Lung microvascular endothelial cell (primary cell): Measurements from ENCODE around the gene SPN. TPM values are rescaled to one million over a fixed set of nuclear protein-coding genes. Genes with fewer than 3 reads are reported as not detected.
"Not testable (repeated sequence)": the region's sequence is repeated elsewhere in the genome, so short reads cannot be mapped to it uniquely, and the experiment has no call there.

Experiments used
- DNase-seq, 2 donors: peaks; one replicate each; pipeline versions ENCODE4 v3.0.0 to v3.0.0-alpha.2; 2010; ENCODE audit warnings: low read depth in 2 of 2
- total RNA-seq: library from RNA; depleted of rRNA; stranded (reverse); fragments of >200 nt; gene quantifications from 2 replicates; pipeline ENCODE4 v1.2.1, GENCODE V29; 2014

SPN gene
- total RNA-seq, 1 donor from 2014 or later = not detected

DNA sequence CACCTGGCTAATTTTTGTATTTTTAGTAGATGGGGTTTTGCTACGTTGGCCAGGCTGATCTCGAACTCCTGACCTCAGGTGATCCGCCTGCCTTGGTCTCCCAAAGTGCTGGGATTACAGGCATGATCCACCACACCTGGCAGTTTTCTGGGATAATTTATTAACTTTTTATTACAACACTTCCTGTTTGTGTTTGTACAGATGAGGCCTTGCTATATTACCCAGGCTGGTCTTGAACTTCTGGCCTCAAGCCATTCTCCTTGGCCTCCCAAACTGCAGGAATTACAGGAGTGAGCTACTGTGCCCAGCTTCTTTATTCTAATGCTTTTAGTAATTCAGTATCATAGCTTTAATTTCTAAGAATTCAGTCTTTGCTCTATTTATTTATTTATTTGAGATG, 16.1 kb upstream of the SPN start:
- DNase-seq = no peak

- no peak for DNase-seq
These were observed 13.2 kb upstream of the SPN start for GRCh38 chr16:29649588-29650494.

GRCh38 chr16:29650771-29651170, 12.3 kb upstream of the SPN start:
- DNase-seq = no peak

- no peak for DNase-seq
These were observed 11.2 kb upstream of the SPN start for GRCh38 chr16:29651774-29652349.

DNA sequence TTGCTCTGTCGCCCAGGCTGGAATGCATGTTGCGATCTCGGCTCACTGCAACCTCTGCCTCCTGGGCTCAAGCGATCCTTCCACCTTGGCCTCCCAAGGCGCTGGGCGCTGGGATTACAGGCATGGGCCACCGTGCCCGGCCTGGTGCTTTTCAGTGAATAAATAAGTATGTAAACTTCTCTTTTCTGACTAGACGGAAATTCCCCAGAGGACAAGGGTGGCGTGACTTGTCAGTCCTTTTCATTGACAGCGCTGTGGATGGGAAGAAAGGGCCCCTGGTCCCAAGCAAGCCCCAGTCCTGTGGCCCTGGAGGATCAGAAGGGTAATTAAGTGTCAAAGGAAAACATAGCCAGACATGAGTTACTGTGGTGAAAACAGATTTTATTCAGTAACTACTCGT, 9.6 kb upstream of the SPN start:
- DNase-seq = no peak

DNA sequence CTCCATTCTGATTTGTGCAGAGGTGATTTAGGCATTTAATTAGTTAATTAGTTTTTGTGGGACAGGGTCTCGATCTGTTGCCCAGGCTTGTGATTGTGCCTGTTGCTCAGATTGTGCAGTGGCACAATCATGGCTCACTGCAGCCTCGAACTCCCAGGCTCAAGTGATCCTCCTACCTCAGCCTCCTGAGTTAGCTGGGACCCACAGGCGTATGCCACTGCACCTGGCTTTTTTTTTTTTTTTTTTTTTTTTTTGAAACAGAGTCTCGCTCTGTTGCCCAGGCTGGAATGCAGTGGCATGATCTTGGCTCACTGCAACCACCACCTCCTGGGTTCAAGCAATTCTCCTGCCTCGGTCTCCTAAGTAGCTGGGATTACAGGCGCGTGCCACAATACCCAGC, 9.2 kb upstream of the SPN start:
- not testable (repeated sequence) for DNase-seq

- DNase-seq = no peak
These were observed 6.1 kb upstream of the SPN start for GRCh38 chr16:29656688-29657523.

DNA sequence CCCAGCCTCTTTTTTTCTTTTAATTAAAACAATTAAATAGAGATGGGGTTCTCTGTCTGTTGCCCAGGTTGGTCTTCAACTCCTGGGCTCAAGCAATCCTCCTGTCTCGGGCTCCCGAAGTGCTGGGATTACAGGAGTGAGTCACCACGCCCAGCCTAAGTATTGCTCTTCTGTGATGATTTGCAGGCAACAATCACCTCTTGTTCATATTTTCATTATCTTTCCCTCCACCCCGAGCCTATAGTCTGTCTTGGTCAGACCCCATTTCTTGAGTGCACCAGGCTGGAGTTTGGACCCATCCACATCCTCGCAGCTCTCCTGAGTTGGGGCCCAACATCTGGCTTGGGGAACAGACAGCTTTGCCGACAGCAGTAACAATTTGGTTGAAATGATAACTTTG, 4.3 kb upstream of the SPN start:
- no peak for DNase-seq

GRCh38 chr16:29662000-29662728, 883 bp upstream of the SPN start:
- no peak for DNase-seq

- DNase-seq = no peak
These were observed 375 bp upstream of the SPN start for GRCh38 chr16:29662729-29663015.

GRCh38 chr16:29663807-29664090, 702 bp downstream of the SPN start:
- DNase-seq = no peak

DNA sequence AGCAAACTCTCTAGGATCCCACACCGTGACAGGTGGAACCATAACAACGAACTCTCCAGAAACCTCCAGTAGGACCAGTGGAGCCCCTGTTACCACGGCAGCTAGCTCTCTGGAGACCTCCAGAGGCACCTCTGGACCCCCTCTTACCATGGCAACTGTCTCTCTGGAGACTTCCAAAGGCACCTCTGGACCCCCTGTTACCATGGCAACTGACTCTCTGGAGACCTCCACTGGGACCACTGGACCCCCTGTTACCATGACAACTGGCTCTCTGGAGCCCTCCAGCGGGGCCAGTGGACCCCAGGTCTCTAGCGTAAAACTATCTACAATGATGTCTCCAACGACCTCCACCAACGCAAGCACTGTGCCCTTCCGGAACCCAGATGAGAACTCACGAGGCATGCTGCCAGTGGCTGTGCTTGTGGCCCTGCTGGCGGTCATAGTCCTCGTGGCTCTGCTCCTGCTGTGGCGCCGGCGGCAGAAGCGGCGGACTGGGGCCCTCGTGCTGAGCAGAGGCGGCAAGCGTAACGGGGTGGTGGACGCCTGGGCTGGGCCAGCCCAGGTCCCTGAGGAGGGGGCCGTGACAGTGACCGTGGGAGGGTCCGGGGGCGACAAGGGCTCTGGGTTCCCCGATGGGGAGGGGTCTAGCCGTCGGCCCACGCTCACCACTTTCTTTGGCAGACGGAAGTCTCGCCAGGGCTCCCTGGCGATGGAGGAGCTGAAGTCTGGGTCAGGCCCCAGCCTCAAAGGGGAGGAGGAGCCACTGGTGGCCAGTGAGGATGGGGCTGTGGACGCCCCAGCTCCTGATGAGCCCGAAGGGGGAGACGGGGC, 1.3 kb downstream of the SPN start:
- no peak for DNase-seq

DNA sequence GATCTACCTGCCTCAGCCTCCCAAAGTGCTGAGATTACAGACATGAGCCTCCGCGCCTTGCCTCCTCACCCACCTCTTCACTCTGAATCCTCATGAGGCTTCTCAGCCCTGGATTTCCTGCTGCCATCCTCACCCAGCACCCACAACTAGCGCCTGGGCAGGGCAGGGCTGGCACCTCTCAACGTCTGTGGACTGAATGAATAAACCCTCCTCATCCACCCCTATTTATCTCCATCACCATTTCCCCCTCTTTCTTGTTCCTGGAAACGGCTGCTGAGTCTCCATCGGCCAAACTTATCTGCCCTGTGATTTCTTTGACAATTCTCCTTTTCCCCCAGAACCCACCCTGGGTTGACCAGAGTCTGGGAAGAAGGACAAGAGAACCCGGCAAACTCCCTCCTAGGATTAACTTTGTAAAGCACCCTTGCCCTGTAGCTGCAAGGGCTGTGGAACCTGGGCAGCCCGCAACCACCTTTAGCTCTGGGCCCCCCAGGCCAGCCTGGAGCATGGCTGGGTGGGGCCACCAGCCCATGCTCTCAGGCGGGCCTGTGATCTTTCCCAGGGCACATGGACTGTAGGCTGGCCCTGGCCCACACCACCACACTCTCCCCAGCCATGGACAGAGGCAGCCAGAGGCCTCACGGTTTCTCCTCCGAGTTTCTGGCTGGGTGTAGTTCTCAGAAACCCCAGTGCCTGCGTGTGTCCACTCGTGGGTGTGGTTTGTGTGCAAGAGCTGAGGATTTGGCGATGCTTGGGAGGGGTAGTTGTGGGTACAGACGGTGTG, 2.4 kb downstream of the SPN start:
- no peak for DNase-seq

DNA sequence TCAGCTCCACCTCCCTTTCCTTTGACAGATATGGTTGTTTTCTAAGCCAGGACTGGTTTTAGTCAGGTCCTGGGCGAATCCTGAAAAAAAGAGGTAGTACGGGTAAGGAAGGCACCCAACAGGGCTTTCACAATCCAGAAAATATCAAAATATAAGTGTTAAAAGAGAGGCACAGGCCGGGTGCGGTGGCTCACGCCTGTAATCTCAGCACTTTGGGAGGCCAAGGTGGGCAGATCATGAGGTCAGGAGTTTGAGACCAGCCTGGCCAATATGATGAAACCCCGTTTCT, 4.2 kb downstream of the SPN start:
- DNase-seq = not testable (repeated sequence)

DNA sequence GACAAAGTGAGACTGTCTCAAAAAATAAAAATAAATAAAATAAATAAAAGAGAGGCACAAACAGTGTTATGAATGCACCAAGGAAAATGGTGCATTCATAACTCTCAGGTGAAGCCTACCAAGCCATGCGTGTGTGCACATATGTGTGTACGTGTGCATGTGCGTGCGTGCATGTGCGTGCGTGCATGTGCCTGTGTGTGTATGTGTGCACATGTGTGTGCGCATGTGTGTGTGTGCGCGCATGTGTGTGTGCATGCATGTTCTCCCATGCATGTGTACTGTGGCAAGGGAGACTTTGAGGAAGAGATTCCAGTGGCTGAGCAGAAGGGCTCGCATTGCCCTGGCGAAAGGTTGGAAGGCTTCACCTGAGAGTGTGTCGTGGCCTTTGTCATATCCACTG, 4.7 kb downstream of the SPN start:
- no peak for DNase-seq

- no peak for DNase-seq
These were observed 5.2 kb downstream of the SPN start for GRCh38 chr16:29668267-29668666.

GRCh38 chr16:29673501-29673900, 10.5 kb downstream of the SPN start:
- DNase-seq = no peak

DNA sequence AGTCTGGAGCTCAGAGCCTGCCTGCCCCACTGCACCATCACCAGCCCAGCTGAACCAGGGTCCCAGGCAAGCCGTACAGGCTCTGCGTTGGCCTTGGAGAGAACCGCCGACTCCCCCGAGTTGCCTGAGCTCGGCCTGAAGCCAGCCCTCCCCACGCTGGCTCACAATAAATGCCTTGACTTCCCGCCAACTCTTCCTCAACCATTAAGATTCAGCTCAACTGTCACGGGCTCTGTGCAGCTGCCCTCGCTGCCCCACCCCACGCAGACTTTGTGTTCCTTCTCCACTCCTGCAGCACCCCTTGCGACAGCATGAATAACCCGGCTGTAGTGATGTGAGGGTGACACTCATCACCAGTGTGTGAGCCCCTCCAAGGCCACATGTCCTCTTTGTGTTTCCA, 11.1 kb downstream of the SPN start:
- no peak for DNase-seq

DNA sequence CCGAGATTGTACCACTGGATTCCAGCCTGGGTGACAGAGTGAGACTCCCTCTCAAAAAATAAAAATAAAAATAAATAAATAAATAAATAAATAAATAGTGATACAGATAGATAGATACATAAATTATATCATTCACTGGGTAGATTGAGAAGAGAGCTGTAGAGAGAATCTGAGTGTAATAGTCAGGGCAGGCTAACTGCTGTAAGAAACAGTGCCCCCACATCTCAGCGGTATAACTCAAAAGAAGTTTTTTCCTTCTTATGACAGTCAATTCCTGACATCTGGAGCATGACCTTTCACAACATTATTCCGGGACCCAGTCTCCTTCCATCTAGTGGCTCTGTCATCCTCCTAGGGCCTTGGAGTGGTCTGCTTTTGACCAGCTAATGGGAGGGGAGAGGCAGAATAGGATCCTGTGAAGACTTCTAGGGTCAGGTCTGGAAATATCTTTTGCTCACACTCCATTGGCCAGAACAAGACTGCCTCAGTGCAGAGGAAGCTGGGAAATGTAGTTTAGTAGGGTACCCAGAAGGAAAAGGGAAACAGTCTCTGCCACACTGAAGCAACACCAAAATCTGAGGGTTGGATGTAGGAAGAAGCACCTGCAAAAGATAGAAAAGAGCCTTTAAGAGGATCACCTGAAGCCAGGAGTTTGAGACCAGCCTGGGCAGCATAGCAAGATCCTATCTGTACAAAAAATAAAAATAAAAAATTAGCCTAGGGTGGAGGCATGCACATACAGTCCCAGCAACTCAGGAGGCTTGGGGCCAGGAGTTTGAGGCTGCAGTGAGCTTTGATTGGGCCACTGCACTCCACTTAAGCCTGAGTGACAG, 13.0 kb downstream of the SPN start:
- peak; percentile 9 to 36 for DNase-seq
